GM18951 (cell line): Measurements from ENCODE around the gene CHD1.

Experiments used
- POLR2A ChIP-seq: IDR thresholded peaks from 4 replicates; pipeline ENCODE4 v1.6.1; 2011; ENCODE audit warnings: mild to moderate bottlenecking; ENCODE audit not compliant: insufficient read length, insufficient read depth; ENCODE audit errors: extremely low read depth
- in situ Hi-C: fragments of 300-500 bp; cut with MboI; formaldehyde crosslinking; loops from one replicate; pipeline ENCODE4 v1.12.0; 2022; ENCODE audit warnings: low sequenced_read_pairs, mixed read lengths, inconsistent platforms; ENCODE audit not compliant: unreplicated experiment

The CHD1 gene

DNA sequence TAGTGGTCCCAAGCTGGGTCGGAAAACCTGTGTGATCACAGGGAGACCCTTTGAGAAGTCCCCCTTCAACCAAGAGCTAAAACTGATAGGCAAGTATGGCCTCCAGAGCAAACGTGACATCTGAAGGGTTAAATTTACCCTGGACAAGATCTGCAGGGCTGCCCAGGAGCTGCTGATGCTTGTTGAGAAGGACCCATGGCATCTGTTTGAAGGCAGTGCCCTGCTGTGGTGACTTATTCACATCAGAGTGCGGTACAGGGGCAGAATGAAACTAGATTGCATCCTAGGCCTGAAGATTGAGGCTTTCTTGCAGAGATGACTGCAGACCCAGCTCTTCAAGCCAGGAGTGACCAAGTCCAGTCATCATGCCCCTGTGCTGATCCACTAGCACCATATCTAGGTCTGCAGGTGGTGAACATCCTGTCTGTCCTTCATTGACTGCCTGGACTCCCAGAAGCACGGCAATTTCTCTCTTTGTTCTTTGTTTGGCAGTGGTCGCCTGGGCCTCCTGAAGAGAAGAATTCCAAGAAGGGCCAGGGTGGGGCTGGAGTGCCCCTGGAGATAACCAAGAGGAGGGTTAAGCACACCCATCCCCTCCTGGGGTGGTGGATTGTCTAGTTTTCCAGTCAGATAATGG lies 25.7 kb upstream of the CHD1 start:
- in situ Hi-C loops: no loop called here
- TF ChIP-seq POLR2A: no peak

DNA sequence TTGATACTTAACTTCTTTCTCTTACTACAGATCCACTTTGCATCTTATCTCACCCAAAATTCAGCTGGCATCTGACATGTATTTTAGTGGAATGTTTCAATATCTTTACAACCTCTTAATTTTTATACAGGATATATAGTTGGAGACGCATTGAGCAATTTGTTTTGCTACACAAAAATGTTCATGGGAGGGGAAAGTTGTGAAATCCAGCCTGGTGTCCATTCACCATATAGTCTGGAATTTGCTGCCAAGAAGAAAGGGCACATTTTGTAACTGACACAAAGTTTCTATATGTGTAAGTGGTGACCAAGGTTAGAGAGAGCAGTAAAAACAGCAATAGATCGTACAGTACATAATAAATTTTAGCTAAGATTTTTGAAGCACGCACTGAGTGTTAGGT lies 14.0 kb upstream of the CHD1 start:
- in situ Hi-C loops: no loop called here
- TF ChIP-seq POLR2A: no peak

DNA sequence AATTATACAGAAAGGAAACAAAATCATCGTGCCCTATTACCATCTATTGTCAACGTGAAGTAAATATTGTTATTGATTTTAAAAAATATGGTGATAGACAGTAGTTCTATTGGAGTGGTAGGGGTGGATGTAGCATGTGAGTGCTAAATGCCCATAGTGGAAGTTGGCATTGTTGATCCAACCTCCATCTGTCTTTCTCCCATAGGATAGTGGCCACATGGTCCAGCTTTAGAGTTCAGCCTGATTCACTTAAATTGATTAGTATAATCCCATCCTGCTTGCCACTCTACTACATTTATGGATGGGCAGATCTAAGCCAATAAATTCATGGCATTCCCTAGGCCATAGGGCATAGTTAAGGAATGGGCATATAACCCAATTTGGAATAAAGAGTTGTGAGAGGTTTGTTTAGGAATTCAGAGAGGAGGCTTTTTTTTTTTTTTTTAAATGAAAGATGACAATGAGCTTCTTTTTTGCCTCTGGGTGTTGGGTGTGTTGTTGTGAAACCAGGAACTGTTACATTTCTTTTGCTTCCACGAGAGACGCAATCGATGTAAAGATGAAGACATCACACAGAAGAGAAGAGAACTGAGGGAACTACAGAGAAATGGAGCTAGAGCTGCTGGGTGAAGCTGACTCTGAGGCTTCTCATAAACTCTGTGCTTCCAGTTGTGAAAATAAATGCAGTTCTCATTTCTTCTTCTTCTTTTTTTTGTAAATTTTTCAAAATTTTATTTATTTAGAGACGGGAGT lies 12.5 kb upstream of the CHD1 start:
- in situ Hi-C loops: no loop called here
- TF ChIP-seq POLR2A: no peak

DNA sequence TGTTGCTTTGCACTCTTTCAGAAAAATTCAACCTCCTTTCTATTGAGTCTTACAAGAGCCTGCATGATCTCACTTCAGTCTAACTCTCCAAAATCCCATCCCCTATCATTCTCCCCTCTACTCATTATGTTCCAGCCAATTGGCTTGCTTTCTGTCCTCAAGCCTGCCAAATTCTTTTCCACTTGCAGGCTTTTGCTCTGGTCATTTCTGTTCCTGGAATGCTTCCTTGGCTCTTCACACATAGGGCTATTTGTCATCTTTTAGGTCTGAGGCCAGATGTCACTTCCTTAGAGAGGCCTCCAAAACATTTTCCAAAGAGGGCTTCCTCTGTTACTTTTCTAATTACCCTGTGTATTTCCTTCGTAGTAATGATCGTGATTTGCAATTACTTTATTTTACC lies 11.8 kb upstream of the CHD1 start:
- TF ChIP-seq POLR2A: no peak
- in situ Hi-C loops: no loop called here

DNA sequence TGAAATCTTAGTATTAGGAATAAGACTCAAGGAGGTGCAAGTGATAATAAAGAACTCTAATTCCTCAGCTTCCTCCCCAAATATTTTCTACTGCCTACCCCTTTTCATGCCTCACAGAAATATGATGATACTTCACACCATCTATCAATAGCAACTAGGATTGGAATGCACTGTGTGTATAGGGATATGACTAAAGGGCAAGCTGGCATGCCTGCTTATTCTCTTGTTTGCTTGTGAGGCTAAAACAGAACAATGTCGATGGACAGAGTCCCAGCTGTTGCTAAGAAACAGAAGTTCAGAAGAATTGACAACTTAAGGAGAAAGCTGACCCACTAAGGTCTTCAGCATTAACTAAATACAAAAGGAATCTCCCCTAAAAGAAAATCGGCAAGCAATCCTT lies 9.7 kb upstream of the CHD1 start:
- in situ Hi-C loops: no loop called here
- TF ChIP-seq POLR2A: no peak

DNA sequence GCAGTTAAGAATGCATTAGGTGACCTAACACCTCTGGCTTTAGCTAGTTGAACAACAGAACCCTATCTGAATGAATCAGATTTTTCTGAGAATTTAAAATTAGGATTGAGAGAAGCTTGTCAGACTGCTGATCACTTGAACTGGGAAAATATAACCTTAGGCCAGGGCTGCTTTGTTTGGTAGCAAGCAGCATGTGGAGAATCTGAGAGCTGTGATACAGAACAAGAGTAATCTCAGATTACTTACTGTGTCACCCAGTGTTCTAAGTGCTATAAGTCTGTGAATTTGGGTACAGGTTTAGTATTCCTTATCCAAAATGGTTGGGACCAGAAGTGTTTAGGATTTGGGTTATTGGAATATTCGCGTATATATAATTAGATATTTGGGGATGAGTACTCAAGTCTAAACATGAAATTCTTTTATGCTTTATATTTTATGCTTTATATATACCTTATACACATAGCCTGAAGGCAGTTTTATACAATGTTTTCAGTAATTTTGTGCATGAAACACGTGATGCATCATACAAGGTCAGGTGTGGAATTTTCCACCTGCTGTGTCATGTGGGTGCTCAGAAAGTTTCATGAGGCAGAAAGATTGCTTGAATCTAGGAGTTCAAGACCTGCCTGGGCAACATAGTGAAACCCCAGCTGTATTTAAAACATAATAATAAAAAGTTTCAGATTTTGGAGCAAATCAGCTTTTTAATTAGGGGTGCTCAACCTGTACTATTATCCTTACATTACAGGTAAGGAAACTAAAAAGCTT lies 8.3 kb upstream of the CHD1 start:
- in situ Hi-C loops: no loop called here
- TF ChIP-seq POLR2A: no peak

DNA sequence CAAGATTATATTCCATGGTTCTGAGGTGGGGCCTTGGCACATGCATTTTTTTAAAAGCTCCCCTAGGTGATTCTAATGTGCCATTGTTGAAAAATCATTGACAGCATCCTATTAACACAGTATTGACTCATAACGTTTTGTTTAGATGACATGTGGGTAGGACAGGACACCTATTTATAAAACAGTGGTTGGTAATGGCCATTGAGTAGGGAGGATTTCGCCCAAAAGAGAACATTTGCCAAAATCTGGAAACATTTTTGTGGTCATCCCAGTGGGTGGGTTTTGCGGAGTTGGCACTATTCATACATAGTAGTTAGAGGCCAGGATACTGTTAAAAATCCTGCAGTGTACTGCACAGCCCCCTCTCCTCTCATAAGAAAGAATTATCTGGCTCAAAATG lies 6.4 kb upstream of the CHD1 start:
- in situ Hi-C loops: no loop called here
- TF ChIP-seq POLR2A: no peak

DNA sequence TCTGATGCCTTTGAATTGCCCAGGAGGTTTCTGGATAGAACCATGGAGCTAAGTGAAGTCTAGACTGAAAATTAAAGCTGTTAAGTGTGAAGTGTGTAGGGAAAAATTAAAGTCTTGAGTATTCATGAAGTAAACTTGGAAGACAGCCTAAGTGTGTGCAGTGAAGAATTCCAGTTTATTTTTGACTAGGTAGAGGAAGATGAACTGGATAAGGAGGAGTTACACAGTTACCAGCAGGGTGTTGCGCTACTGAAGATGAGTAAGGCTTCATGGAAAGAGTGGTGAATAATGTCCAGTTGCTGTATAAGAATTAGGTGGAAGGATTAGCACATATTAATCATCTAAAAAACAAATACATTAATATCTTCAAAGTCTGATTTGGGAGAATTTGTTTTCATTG lies 5.7 kb upstream of the CHD1 start:
- no peak for TF ChIP-seq POLR2A
- in situ Hi-C loops: no loop called here

DNA sequence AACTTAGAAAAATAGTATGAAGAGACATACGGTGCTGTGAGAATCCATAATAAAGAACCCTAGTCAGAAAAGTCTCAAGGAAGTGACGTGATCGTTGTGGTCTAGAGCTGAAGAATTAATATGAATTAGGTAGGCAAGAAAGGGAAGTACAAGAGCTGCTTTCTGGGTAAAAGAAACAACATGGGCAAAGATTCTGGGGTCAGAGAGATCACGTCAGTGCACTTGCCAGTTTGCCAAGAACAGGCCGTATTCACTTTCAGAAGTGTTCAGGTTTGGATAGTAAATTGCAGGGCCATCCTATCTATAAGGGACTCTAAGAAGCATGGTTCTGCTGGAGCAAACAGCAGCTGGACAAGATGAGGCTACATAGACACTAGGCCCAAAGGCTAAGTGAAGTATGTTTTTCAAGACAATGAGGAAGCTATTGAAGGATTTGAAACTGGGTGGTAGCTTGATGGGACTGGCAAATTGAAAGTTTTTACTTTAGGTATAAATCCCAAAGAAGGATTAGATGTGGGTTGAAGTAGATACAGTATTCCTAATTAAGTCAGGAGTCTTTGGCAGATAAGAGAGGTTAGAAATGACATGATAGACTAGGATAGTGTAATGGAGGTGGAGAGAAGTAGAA lies 4.8 kb upstream of the CHD1 start:
- in situ Hi-C loops: no loop called here
- no peak for TF ChIP-seq POLR2A

DNA sequence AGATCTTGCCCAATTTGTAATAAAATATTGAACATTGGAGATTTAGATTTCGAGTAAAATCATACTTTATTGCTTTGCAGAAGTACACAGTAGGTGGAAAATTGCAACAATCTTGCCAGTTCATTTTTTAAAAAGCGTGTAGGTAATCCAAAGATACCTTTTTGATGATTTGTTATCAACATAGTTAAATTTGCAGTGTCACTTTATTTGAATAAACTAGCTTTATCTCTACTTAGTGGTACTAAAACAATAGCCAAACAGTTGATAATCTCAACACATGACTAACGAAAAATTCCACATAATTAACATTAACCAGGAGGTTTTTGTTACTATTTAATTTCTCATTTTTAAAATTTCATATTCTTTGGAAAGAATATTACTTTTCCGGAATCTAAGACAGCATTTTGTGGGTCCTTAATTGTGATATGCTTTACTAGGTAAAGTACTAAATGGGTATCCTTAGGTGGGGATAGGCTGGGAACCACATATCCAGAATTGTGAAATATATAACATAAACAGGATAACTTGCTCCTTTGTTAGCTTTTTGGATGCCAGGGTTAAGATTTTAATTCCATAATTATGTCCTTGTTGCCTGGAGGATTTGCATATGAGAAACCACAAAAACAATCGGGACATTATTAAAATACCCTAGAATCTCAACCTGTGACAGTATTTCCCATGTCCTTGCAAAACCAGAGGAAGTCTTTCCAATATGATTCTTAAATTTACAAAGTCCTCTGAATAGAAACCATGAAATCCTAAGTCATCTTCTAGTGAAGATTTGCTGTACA lies 2.4 kb upstream of the CHD1 start:
- in situ Hi-C loops: no loop called here
- TF ChIP-seq POLR2A: no peak

DNA sequence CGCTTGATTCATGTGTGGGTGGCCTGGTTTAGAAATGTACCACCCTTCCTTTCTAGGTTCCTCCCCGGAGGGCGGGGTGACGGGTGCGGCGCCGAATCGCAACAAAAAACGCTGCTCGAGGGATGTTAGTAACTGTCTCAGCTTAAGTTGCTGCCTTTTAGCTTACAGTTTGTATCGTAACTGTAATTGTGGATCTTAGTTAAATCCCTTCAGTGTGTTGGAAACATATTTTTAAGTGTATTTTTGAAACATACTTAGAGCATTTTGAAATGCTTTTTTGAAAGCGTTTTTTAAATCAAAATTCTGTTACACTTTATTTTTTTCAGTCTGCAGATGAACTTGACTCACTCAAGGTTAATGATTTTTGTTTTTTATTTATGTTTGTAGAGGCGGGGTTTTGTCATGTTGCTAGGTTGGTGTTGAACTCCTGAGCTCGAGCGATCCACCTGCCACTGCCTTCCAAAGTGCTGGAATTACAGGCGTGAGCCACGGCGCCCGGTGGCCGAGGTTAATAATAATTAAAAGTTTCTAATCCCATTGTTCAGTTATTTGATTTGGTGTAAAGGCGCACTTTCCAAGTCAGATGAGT lies 997 bp upstream of the CHD1 start:
- in situ Hi-C loops: no loop called here

More for the DNA sequence above, 997 bp upstream of the CHD1 start:
- TF ChIP-seq POLR2A: no peak
